SH-SY5Y (cell line): ENCODE measurements around the gene MAPK8IP2.

Experiments
- GATA2 ChIP-seq: IDR thresholded peaks from 2 replicates; pipeline ENCODE4 v1.6.1; 2011; ENCODE audit warnings: mild to moderate bottlenecking, low read depth, low read length
- GATA3 ChIP-seq: IDR thresholded peaks from 2 replicates; pipeline ENCODE4 v1.6.1; 2011; ENCODE audit warnings: low read depth, mild to moderate bottlenecking, low read length, moderate library complexity

Gene MAPK8IP2

DNA sequence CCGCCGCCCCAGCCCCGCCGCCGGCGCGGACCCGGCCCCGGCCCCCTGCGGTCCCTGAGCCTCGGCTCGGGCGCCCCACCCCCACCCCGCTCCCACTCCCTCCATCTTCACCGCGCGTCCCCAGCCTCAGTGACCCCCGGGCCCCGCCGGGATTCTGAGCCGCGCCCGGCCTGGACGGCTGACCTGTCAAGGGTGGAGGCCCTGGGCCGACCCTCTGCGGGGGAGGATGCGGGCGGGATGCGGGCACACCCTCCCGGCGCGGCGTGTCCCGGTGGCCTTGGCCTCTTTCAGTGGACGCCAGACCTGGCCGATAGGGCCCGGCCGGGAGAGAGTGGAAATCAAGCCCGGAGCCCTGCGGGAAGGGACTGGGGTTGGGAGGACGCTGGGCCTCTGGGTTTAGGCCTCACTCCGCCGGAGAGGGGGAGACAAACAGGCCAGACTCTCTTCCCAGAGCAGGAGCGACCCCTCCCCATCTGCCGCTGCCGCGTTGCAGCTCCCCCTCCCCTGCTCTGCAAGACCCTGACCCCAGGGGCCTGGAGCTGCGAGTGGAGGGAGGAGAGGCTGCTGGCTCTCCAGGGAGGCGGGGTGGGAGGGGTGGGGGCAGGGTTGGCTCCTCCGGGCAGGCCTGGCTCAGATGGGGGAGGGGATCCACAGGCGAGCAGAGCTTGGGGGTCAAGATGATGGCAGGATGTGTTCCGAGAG is 525 bp downstream of the MAPK8IP2 start:
- TF ChIP-seq GATA2 (no peak), GATA3 (no peak)

GRCh38 chr22:50601669-50602337 is 1.2 kb downstream of the MAPK8IP2 start:
- TF ChIP-seq GATA2 = no peak
- no peak for TF ChIP-seq GATA3

DNA sequence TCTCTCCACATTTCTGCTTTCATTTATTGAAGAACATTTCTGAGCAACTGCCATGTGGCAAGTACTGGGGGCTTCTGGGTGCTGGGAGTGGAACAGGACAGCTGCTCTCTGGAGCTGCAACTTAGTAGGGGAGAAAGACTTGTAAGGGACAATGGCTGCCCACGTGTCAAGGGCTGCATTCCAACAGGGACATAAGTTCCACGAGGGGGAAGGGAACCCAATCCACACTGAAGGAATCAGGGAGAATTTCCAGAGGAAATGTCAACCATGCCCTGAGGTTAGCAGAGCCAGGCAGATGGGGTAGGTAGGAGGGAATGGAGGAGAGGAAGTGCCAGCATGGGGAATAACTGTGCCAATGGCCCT is 1.7 kb downstream of the MAPK8IP2 start:
- no peak for TF ChIP-seq GATA3

- TF ChIP-seq GATA2 (no peak), GATA3 (no peak)
Measured at GRCh38 chr22:50603511-50604255, 3.1 kb downstream of the MAPK8IP2 start.

DNA sequence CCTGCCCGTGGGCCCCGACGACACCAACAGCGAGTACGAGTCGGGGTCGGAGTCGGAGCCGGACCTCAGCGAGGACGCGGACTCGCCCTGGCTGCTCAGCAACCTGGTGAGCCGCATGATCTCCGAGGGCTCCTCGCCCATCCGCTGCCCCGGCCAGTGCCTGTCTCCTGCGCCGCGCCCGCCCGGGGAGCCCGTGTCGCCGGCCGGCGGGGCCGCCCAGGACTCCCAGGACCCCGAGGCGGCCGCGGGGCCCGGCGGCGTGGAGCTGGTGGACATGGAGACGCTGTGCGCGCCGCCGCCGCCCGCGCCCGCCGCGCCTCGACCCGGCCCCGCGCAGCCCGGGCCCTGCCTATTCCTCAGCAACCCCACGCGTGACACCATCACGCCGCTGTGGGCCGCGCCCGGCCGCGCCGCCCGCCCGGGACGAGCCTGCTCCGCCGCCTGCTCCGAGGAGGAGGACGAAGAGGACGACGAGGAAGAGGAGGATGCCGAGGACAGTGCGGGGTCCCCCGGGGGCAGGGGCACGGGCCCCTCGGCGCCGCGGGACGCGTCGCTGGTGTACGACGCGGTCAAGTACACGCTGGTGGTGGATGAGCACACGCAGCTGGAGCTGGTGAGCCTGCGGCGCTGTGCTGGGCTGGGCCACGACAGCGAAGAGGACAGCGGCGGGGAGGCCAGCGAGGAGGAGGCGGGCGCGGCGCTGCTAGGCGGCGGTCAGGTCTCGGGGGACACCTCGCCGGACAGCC is 3.8 kb downstream of the MAPK8IP2 start:
- TF ChIP-seq GATA3 = no peak
- no peak for TF ChIP-seq GATA2

DNA sequence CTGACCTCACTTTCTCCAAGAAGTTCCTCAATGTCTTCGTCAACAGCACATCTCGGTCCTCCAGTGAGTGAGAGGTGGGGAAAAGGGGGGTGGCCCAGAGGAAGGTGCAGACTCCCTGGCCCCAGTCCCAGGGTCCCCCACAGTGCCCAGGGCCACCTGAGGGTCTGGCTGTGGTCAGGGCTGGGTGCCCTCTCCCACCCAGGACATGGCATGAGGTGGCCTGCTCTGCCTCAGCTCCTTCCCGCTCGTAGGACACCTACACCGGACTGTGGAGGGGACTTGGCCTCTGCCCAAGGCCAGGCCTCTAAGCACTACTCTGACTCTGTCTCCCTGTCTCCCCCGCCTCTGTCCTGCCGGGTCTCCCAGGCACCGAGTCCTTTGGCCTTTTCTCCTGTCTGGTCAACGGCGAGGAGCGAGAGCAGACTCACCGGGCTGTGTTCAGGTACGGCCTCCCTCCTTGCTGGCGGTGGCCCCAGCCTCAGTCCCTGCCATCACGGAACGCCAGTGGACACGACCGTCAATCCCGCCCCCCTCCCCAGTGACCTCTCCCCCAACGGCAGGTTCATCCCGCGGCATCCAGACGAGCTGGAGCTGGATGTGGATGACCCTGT is 4.5 kb downstream of the MAPK8IP2 start:
- TF ChIP-seq GATA3 = no peak

GRCh38 chr22:50605613-50606074 is 5.1 kb downstream of the MAPK8IP2 start:
- TF ChIP-seq GATA2 (no peak), GATA3 (no peak)

GRCh38 chr22:50606165-50606945 is 5.8 kb downstream of the MAPK8IP2 start:
- TF ChIP-seq GATA2 = no peak

- TF ChIP-seq GATA2 = no peak
- TF ChIP-seq GATA3 = no peak
Measured at GRCh38 chr22:50606946-50607658, 6.5 kb downstream of the MAPK8IP2 start.

DNA sequence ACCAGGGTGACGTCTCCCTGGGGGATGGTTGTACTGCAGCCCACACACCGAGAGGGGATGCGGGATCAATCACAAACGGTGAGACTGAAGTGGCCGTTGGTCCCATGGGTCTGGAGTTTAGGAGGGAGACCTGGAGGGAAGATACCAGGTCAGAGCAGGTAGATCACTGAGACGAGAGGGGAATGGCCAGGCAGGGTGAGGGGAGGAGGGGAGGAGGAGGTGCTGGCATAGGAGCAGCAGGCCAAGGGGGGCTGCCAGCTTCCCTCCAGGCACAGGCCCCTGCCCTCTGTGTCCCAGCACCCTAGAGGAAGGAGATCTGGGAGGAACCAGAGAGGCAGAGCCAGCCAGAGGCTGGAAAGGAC is 7.0 kb downstream of the MAPK8IP2 start:
- TF ChIP-seq GATA2 = no peak
- no peak for TF ChIP-seq GATA3

- no peak for TF ChIP-seq GATA2
- TF ChIP-seq GATA3 = no peak
Measured at GRCh38 chr22:50608996-50609395, 8.4 kb downstream of the MAPK8IP2 start.

GRCh38 chr22:50609599-50609998 is 9.0 kb downstream of the MAPK8IP2 start:
- TF ChIP-seq GATA2 (no peak), GATA3 (no peak)

GRCh38 chr22:50610041-50610451 is 9.5 kb downstream of the MAPK8IP2 start:
- TF ChIP-seq GATA2 (no peak), GATA3 (no peak)

DNA sequence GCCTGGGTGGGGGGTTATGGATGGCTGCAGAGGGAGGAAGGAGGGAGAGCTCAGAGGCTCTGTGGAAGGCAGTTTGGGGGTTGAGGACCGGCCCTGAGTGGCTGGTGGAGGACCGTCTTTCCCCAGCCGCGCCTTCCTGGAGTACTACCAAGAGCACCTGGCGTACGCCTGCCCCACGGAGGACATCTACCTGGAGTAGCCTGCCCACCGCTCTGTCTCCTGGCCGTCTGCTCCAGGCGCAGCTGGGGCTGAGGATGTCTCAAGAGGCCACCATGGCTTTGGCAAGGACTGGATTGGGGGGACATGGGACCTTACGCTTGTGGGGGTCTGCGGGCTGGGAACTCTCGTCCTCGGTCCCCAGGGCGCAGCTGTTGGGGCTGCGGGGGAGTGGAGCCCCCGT is 10.0 kb downstream of the MAPK8IP2 start:
- TF ChIP-seq GATA2 (no peak), GATA3 (no peak)
